ENCODE data around the gene MTHFD1. TPM values are rescaled to one million over a fixed set of nuclear protein-coding genes. Genes with fewer than 3 reads are reported as not detected.

MTHFD1 gene
- total RNA-seq, 1 experiment from 2014 or later, result 226 TPM

DNA sequence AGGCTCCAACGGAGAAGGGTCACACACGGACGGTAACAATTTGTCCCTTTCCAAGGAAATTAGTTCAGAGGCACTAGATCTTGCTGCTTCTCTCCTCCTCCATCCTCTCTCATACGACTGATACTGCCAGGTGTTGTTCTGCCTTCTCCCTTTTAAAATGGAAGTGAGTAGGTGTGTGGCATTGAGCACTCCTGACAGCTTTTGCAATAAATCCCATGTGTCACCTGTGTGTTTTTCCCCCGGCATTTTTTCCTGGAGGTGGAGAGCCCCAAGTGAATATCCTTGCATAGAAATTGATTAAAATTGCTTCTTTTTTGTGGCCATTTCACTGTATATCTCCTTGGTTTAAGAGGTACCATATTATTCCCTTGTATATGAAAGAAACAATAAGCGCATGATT lies 51.0 kb downstream of the MTHFD1 start:
- Mint-ChIP-seq H3K27ac (no peak overlapping the region), H3K27me3 (ENCODE audit: low read depth) (no peaks in the 10 kb centered on the region), H3K4me1 (no peaks in the 10 kb centered on the region), H3K36me3 (peaks cover 84% of the 10 kb centered on the region), H3K4me3 (no peak overlapping the region), H3K9me3 (no peaks in the 10 kb centered on the region)
- CTCF ChIA-PET, result interaction anchor here (1.6 to 2.7 kb wide), 2 partner anchors 9 kb away, joined by 4 to 8 read pairs; no protein-coding TSS in a partner anchor
- DNase-seq (ENCODE audit: low spot score) (no peak), ATAC-seq (no peak)
- POLR2A ChIA-PET, result no interaction called here
- TF ChIP-seq FOXP1 (CRISPR knock-in tag; IDR thresholded peaks at IDR 0.05; ENCODE audit: borderline replicate concordance) (no peak), HMGA2 (CRISPR knock-in tag; IDR thresholded peaks at IDR 0.05) (no peak), NR3C1 (CRISPR knock-in tag; conservative IDR thresholded peaks at IDR 0.05; ENCODE audit: low read depth) (no peak), GTF2I (CRISPR knock-in tag; conservative IDR thresholded peaks at IDR 0.05) (no peak), OVOL2 (CRISPR knock-in tag; IDR thresholded peaks at IDR 0.05; ENCODE audit: borderline replicate concordance) (no peak), CBFB (CRISPR knock-in tag; IDR thresholded peaks at IDR 0.05; ENCODE audit: low read depth) (no peak)
- TF ChIP-seq, protein P1, sequence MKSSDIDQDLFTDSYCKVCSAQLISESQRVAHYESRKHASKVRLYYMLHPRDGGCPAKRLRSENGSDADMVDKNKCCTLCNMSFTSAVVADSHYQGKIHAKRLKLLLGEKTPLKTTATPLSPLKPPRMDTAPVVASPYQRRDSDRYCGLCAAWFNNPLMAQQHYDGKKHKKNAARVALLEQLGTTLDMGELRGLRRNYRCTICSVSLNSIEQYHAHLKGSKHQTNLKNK (CRISPR knock-in tag; IDR thresholded peaks at IDR 0.05), result no peak
- TF ChIP-seq, protein P2, sequence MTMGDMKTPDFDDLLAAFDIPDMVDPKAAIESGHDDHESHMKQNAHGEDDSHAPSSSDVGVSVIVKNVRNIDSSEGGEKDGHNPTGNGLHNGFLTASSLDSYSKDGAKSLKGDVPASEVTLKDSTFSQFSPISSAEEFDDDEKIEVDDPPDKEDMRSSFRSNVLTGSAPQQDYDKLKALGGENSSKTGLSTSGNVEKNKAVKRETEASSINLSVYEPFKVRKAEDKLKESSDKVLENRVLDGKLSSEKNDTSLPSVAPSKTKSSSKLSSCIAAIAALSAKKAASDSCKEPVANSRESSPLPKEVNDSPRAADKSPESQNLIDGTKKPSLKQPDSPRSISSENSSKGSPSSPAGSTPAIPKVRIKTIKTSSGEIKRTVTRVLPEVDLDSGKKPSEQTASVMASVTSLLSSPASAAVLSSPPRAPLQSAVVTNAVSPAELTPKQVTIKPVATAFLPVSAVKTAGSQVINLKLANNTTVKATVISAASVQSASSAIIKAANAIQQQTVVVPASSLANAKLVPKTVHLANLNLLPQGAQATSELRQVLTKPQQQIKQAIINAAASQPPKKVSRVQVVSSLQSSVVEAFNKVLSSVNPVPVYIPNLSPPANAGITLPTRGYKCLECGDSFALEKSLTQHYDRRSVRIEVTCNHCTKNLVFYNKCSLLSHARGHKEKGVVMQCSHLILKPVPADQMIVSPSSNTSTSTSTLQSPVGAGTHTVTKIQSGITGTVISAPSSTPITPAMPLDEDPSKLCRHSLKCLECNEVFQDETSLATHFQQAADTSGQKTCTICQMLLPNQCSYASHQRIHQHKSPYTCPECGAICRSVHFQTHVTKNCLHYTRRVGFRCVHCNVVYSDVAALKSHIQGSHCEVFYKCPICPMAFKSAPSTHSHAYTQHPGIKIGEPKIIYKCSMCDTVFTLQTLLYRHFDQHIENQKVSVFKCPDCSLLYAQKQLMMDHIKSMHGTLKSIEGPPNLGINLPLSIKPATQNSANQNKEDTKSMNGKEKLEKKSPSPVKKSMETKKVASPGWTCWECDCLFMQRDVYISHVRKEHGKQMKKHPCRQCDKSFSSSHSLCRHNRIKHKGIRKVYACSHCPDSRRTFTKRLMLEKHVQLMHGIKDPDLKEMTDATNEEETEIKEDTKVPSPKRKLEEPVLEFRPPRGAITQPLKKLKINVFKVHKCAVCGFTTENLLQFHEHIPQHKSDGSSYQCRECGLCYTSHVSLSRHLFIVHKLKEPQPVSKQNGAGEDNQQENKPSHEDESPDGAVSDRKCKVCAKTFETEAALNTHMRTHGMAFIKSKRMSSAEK (CRISPR knock-in tag; IDR thresholded peaks at IDR 0.05; ENCODE audit: borderline replicate concordance), result no peak
- TF ChIP-seq, protein P3, sequence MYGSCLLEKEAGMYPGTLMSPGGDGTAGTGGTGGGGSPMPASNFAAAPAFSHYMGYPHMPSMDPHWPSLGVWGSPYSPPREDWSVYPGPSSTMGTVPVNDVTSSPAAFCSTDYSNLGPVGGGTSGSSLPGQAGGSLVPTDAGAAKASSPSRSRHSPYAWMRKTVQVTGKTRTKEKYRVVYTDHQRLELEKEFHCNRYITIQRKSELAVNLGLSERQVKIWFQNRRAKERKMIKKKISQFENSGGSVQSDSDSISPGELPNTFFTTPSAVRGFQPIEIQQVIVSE (CRISPR knock-in tag; IDR thresholded peaks at IDR 0.05; ENCODE audit: borderline replicate concordance), result no peak
- TF ChIP-seq, protein P4, sequence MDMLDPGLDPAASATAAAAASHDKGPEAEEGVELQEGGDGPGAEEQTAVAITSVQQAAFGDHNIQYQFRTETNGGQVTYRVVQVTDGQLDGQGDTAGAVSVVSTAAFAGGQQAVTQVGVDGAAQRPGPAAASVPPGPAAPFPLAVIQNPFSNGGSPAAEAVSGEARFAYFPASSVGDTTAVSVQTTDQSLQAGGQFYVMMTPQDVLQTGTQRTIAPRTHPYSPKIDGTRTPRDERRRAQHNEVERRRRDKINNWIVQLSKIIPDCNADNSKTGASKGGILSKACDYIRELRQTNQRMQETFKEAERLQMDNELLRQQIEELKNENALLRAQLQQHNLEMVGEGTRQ (CRISPR knock-in tag; IDR thresholded peaks at IDR 0.05), result no peak
- TF ChIP-seq, protein P5, sequence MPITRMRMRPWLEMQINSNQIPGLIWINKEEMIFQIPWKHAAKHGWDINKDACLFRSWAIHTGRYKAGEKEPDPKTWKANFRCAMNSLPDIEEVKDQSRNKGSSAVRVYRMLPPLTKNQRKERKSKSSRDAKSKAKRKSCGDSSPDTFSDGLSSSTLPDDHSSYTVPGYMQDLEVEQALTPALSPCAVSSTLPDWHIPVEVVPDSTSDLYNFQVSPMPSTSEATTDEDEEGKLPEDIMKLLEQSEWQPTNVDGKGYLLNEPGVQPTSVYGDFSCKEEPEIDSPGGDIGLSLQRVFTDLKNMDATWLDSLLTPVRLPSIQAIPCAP (CRISPR knock-in tag; IDR thresholded peaks at IDR 0.05), result no peak

DNA sequence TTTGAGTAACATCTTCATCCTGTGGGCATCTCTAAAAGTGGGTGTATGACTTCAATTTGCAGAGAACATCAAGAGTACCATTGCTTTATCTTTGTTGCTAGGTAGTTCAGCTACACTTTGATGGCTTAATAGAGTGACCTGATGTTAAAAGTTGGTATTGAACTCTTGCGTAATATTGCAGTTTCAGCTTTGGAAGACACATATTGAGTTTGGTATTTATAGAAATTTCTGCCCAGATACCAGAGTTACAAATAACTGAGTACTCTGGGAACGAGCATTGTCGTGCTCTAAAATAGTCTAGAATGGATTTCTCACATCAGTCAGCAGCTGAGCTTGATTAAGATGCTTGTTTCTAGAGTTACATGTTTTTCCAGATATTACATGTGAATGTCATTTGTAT lies 52.3 kb downstream of the MTHFD1 start:
- ChIA-PET POLR2A (no interaction called here), CTCF (interaction anchor here (2.7 kb wide), 1 partner anchor 10 kb away, joined by 8 read pairs; no protein-coding TSS in a partner anchor)
- Mint-ChIP-seq H3K4me3 (no peak overlapping the region), H3K27me3 (ENCODE audit: low read depth) (no peaks in the 10 kb centered on the region), H3K9me3 (no peaks in the 10 kb centered on the region), H3K4me1 (no peaks in the 10 kb centered on the region), H3K36me3 (peaks cover 85% of the 10 kb centered on the region), H3K27ac (no peak overlapping the region)
- DNase-seq (ENCODE audit: low spot score) (no peak), ATAC-seq (no peak)
- TF ChIP-seq, protein P6, sequence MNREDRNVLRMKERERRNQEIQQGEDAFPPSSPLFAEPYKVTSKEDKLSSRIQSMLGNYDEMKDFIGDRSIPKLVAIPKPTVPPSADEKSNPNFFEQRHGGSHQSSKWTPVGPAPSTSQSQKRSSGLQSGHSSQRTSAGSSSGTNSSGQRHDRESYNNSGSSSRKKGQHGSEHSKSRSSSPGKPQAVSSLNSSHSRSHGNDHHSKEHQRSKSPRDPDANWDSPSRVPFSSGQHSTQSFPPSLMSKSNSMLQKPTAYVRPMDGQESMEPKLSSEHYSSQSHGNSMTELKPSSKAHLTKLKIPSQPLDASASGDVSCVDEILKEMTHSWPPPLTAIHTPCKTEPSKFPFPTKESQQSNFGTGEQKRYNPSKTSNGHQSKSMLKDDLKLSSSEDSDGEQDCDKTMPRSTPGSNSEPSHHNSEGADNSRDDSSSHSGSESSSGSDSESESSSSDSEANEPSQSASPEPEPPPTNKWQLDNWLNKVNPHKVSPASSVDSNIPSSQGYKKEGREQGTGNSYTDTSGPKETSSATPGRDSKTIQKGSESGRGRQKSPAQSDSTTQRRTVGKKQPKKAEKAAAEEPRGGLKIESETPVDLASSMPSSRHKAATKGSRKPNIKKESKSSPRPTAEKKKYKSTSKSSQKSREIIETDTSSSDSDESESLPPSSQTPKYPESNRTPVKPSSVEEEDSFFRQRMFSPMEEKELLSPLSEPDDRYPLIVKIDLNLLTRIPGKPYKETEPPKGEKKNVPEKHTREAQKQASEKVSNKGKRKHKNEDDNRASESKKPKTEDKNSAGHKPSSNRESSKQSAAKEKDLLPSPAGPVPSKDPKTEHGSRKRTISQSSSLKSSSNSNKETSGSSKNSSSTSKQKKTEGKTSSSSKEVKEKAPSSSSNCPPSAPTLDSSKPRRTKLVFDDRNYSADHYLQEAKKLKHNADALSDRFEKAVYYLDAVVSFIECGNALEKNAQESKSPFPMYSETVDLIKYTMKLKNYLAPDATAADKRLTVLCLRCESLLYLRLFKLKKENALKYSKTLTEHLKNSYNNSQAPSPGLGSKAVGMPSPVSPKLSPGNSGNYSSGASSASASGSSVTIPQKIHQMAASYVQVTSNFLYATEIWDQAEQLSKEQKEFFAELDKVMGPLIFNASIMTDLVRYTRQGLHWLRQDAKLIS (CRISPR knock-in tag; IDR thresholded peaks at IDR 0.05; ENCODE audit: borderline replicate concordance), result no peak
- TF ChIP-seq, protein P1 (CRISPR knock-in tag; IDR thresholded peaks at IDR 0.05), result no peak
